Tibial nerve (tissue), 3 donors: ENCODE measurements around the gene SDC1.

Experiments used
- CTCF ChIP-seq, 5 experiments: fragments of 200-600 bp in 3 of 5; fragments of 450-650 bp in 2 of 5; sonication (generic) in 3 of 5; IDR thresholded peaks; one replicate each; pipeline ENCODE4 v1.5.1; 2016 to 2019; ENCODE audit warnings: antibody characterized with exemption in 5 of 5, mild to moderate bottlenecking in 3 of 5, moderate library complexity in 2 of 5
- POLR2A ChIP-seq, 2 donors: fragments of 450-650 bp; IDR thresholded peaks; one replicate each; pipeline ENCODE4 v1.6.1; 2017; ENCODE audit warnings: antibody characterized with exemption in 2 of 2, mild to moderate bottlenecking in 2 of 2, moderate library complexity in 2 of 2

- TF ChIP-seq POLR2A (IDR thresholded peaks at IDR 0.05) (no peak), CTCF (IDR thresholded peaks at IDR 0.05) (no peak)
Observed at GRCh38 chr2:20165677-20166509, 59.0 kb downstream of the SDC1 start.
